PC-9 (cell line): ENCODE measurements around the gene ANKUB1. TPM values are rescaled to one million over a fixed set of nuclear protein-coding genes. Genes with fewer than 3 reads are reported as not detected.
"Not testable (repeated sequence)": the region's sequence is repeated elsewhere in the genome, so short reads cannot be mapped to it uniquely, and the experiment has no call there.

ENCODE experiments used
- Bru-seq: library from RNA; stranded (reverse); fragments of 400-500 nt; gene quantifications from one replicate; lab custom pipeline; 2021; lab: Mats Ljungman, UMichigan
- BruChase-seq, 2 experiments: library from RNA; stranded (reverse); fragments of 400-500 nt; gene quantifications; one replicate each; lab custom pipeline; 2021; lab: Mats Ljungman, UMichigan
- BruUV-seq: library from RNA; stranded (reverse); fragments of 400-500 nt; replicated peaks from 2 replicates; lab custom pipeline; 2021; lab: Mats Ljungman, UMichigan
- CTCF ChIA-PET: fragments of 300-600 bp; sonication (Branson Sonifier 250); formaldehyde crosslinking; loops from one replicate; lab custom pipeline; 2022; ENCODE audit warnings: antibody characterized with exemption; lab: Charles Lee
- POLR2A ChIA-PET: fragments of 300-600 bp; sonication (Branson Sonifier 250); formaldehyde crosslinking; loops from one replicate; lab custom pipeline; 2022; ENCODE audit warnings: antibody characterized with exemption; ENCODE audit not compliant: unreplicated experiment; lab: Charles Lee
- DNase-seq, 2 experiments: peaks; one replicate each; pipeline versions ENCODE4 v3.0.0 to v3.0.0-alpha.2; 2015 to 2022; ENCODE audit warnings: mixed read lengths in 1 of 2
- H2AFZ ChIP-seq: fragments of 200-600 bp; sonication (generic); 2 replicates; pipeline ENCODE4 v1.8.1; 2017; ENCODE audit warnings: antibody characterized with exemption
- H3F3A ChIP-seq: fragments of 200-600 bp; sonication (generic); 2 replicates; pipeline ENCODE4 v1.8.1; 2017; ENCODE audit warnings: antibody characterized with exemption, mild to moderate bottlenecking, low read depth; ENCODE audit not compliant: insufficient read depth
- H3K27ac ChIP-seq: fragments of 200-600 bp; sonication (generic); 2 replicates; pipeline ENCODE4 v1.6.1; 2016; ENCODE audit warnings: mixed run types
- H3K27me3 ChIP-seq: fragments of 200-600 bp; sonication (generic); 2 replicates; pipeline ENCODE4 v1.6.1; 2016; ENCODE audit warnings: low read depth, mixed run types; ENCODE audit not compliant: insufficient read depth
- H3K36me3 ChIP-seq: fragments of 200-600 bp; sonication (generic); 2 replicates; pipeline ENCODE4 v1.6.1; 2016; ENCODE audit warnings: low read depth, mixed run types
- H3K4me1 ChIP-seq: fragments of 200-600 bp; sonication (generic); replicated peaks from 2 replicates; pipeline ENCODE4 v1.6.1; 2016; ENCODE audit warnings: mixed run types; ENCODE audit not compliant: insufficient read depth
- H3K4me2 ChIP-seq: fragments of 200-600 bp; sonication (generic); 2 replicates; pipeline ENCODE4 v1.6.1; 2017; ENCODE audit warnings: mixed run types
- H3K4me3 ChIP-seq: fragments of 200-600 bp; sonication (generic); 2 replicates; pipeline ENCODE4 v1.6.1; 2016; ENCODE audit warnings: mixed run types
- H3K79me2 ChIP-seq: fragments of 200-600 bp; sonication (generic); 2 replicates; pipeline ENCODE4 v1.6.1; 2017; ENCODE audit warnings: low read depth, mixed run types
- H3K9me2 ChIP-seq: fragments of 200-600 bp; sonication (generic); 2 replicates; pipeline ENCODE4 v1.8.1; 2017; ENCODE audit warnings: mild to moderate bottlenecking; ENCODE audit not compliant: insufficient read depth
- H3K9me3 ChIP-seq: fragments of 200-600 bp; sonication (generic); 2 replicates; pipeline ENCODE4 v1.8.1; 2016; ENCODE audit warnings: low read depth; ENCODE audit not compliant: insufficient read depth
- H4K20me1 ChIP-seq: fragments of 200-600 bp; sonication (generic); 2 replicates; pipeline ENCODE4 v1.8.1; 2017; ENCODE audit not compliant: insufficient read depth
- CTCF ChIP-seq: fragments of 200-600 bp; sonication (generic); conservative IDR thresholded peaks from 2 replicates; pipeline ENCODE4 v1.6.1; 2017; ENCODE audit warnings: mixed run types, antibody characterized with exemption, mild to moderate bottlenecking, moderate library complexity
- EZH2 ChIP-seq: fragments of 200-600 bp; sonication (generic); IDR thresholded peaks from 2 replicates; pipeline ENCODE4 v1.8.0; 2017; ENCODE audit warnings: antibody characterized with exemption, low read depth
- intact Hi-C: fragments of 100-400 bp; cut with micrococcal nuclease; formaldehyde crosslinking; loops from one replicate; pipeline ENCODE4 v1.10.0; 2022; ENCODE audit not compliant: unreplicated experiment
- long read RNA-seq: library from polyadenylated mRNA; stranded (forward); transcript quantifications from one replicate; pipeline ENCODE4 v2.0.0, GENCODE V29; 2022
- total RNA-seq: library from RNA; stranded (reverse); gene quantifications from 2 replicates; pipeline ENCODE4 v1.2.3, GENCODE V29; 2021

Gene ANKUB1
- total RNA-seq (not detected in 2 replicates), Bru-seq, nascent RNA (percentile 19 among the genes with signal in this experiment), BruChase-seq, experiment 1, labeled RNA remaining after a 2-hour chase (percentile 20 among the genes with signal in this experiment), BruChase-seq, experiment 2, labeled RNA remaining after a 6-hour chase (percentile 15 among the genes with signal in this experiment)
- long read RNA-seq, partial matches to known transcripts: 0 of 20 reads
- long read RNA-seq, other reads (novel, unspliced or antisense): 20 of 20 reads

DNA sequence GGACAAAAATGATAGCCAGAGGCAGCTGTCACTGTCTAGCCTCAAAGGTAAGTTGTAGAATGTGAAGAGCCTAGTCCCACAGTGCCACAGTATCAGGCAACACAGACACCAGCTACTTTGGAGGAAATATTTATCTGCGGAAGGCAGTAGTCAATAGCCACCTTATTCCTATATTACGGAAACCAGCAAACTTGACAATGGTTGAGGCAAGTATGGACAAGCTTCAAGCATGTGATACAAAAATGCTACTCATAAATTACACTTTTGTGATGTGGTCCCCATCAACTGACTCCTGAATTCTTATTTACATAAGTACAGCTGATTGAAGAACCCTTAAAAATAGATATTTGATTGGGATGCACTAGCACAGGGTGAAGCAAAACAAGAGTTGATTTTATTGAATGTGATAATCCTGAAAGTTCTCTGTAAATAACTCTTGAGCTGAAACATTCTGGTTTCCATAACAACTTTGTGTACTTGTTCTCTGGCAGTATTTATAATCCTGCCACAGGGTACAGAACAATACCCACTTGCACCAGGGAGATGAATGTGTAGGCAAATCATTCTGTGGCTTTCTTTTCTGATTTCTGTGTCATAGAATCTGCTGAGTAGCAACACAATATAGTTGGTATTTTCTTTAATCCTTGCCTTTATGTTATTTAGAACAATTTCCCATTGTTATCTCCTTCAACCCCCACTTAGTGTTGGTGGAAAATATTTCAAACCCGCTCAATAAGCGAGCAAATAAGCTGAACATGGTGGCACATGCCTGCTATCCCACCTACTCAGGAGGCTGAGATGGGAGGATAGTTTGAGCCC, at the start of gene ANKUB1:
TSS of gene ANKUB1 (minus strand) at position 103 of the 819 bp plus-strand sequence. CDS start 188 bp downstream, outside the sequence.
- BruUV-seq: no TSS peak
- H3K4me2 ChIP-seq: no peak within 1 kb of the TSS
- ChIA-PET CTCF (no interaction called here), POLR2A (no interaction called here)
- peaks cover 15% of the 10 kb centered on the region for H3K4me1 ChIP-seq
- no peaks in the 10 kb centered on the region for H4K20me1 ChIP-seq
- no peak within 1 kb of the TSS for H2AFZ ChIP-seq
- no peaks in the 10 kb centered on the region for H3K9me2 ChIP-seq
- H3K27ac ChIP-seq: no peak within 1 kb of the TSS
- no peaks in the 10 kb centered on the region for H3K9me3 ChIP-seq
- H3K27me3 ChIP-seq: no peaks in the 10 kb centered on the region
- H3F3A ChIP-seq: no peaks in the 10 kb centered on the region
- DNase-seq: no peak
- no peaks in the 10 kb centered on the region for H3K79me2 ChIP-seq
- no peak within 1 kb of the TSS for H3K4me3 ChIP-seq
- H3K36me3 ChIP-seq: no peaks in the 10 kb centered on the region
- TF ChIP-seq EZH2 (no peak), CTCF (no peak)
- intact Hi-C loops: no loop called here

DNA sequence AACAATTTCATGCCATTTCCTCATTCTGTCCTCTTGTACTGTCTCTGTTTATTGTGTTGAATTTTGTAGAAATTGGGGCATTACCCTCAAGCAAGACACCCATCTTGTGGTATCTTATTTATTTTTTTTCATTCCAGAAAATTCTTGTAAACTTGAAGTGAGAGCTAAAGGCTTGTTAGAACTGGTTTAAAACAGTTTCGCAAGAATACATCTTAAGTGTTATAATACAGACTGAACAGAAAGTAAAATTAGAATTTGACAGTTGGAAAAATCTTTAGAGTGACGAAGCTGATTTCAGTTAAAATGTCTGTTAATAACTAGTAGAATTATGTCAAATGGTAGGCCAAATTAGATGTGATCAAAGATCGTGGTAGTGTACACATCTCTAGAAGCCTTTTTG, 47.5 kb upstream of the ANKUB1 start:
- Histone ChIP-seq H3K79me2 (peaks cover 71% of the 10 kb centered on the region), H3K4me1 (no peaks in the 10 kb centered on the region), H4K20me1 (peaks cover 8% of the 10 kb centered on the region), H3K27ac (no peak overlapping the region), H3K36me3 (peaks cover 7% of the 10 kb centered on the region; the same call in 1 of the 2 replicates), H3F3A (no peaks in the 10 kb centered on the region), H3K4me2 (no peak overlapping the region), H2AFZ (no peak overlapping the region), H3K4me3 (no peak overlapping the region), H3K9me2 (no peaks in the 10 kb centered on the region), H3K9me3 (peaks cover 9% of the 10 kb centered on the region; the same call in 1 of the 2 replicates), H3K27me3 (no peaks in the 10 kb centered on the region)
- CTCF ChIA-PET: no interaction called here
- no TSS peak for BruUV-seq
- no peak for TF ChIP-seq CTCF
- no peak for TF ChIP-seq EZH2
- intact Hi-C loops: no loop called here
- POLR2A ChIA-PET: no interaction called here
- DNase-seq: no peak

- intact Hi-C loops, H3K36me3 ChIP-seq, H3K4me1 ChIP-seq, H3K9me3 ChIP-seq, H3K27me3 ChIP-seq, POLR2A ChIA-PET, DNase-seq, BruUV-seq, H3K4me3 ChIP-seq, H3F3A ChIP-seq, H2AFZ ChIP-seq, CTCF ChIA-PET, H4K20me1 ChIP-seq, H3K27ac ChIP-seq, H3K4me2 ChIP-seq, H3K9me2 ChIP-seq: not testable (repeated sequence)
- peaks cover 71% of the 10 kb centered on the region for H3K79me2 ChIP-seq
Observed at GRCh38 chr3:149839469-149839868, 47.1 kb upstream of the ANKUB1 start.

- Histone ChIP-seq H3K9me3 (peaks cover 11% of the 10 kb centered on the region), H3K79me2 (peaks cover 73% of the 10 kb centered on the region)
- H3K4me2 ChIP-seq, POLR2A ChIA-PET, H3K4me1 ChIP-seq, H3K9me2 ChIP-seq, DNase-seq, H3K4me3 ChIP-seq, BruUV-seq, H3K27me3 ChIP-seq, H2AFZ ChIP-seq, H3K36me3 ChIP-seq, CTCF ChIA-PET, H4K20me1 ChIP-seq, H3K27ac ChIP-seq, H3F3A ChIP-seq, intact Hi-C loops: not testable (repeated sequence)
Observed at GRCh38 chr3:149838491-149838890, 46.1 kb upstream of the ANKUB1 start.
